GM21360 (cell line): ENCODE results near the gene ZDHHC11B.
"Not testable (repeated sequence)": the region's sequence is repeated elsewhere in the genome, so short reads cannot be mapped to it uniquely, and the experiment has no call there.

Source experiments
- ATAC-seq: cut with Tn5 transposase; IDR thresholded peaks from one replicate; pipeline ENCODE4 v1.9.1; 2021; ENCODE audit warnings: mild to moderate bottlenecking, moderate library complexity; ENCODE audit not compliant: unreplicated experiment

ZDHHC11B gene

DNA sequence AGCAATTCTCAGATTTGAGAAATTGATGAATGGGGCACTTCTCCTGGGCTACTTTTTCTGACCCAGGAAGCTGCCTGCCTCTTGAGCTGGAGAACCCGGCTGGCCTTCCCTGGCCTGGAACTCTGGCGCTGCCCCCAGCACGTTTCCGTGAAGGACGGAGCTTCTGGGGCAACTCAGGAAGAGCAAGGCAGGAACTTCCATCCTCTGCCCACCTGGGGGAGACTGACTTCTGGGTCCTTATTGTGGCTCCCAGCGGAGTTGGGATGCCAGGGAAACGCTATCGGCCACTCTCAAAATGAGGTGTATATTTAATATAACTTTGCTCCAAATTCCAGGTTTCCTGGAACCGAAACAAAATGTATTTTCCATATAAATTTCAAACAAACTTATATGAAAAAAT lies 57.4 kb downstream of the ZDHHC11B start:
- ATAC-seq = not testable (repeated sequence)

DNA sequence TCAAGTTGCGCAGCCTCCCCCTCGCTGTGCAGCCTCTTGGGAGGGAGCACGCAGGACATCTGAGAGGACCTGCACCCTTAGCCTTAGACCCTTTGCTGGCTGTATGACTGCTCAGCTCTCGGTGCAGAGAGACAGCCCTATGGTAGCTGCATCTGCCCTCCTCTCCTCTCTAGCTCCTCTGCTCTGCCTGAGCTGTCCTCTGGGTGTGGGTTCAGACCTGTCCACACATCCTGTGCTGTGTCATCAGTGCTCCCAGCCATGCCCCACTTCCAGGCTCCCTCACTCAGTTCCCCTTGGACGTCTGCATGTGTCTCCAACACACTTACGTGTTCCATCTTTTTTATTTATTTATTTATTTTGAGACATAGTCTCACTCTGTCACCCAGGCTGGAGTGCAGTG lies 60.7 kb downstream of the ZDHHC11B start:
- not testable (repeated sequence) for ATAC-seq

DNA sequence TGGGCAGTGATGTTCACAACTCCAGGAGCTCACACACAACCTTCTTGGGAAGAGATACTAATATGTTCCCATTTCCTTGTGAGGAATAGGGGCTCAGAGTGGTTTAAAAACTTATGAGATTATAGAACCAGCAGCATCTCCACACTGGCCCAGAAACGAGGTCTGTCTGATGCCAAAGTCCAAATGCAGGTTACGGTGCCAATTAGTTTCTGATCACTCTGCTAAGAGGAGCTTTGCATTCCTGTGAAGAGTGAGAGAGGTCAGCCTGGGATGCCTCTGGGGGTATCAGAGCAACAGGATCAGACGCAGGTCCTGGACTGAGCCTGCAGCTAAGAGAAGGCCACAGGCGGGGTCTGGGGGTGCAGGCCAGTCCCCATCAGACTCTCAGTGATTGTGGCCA lies 61.2 kb downstream of the ZDHHC11B start:
- not testable (repeated sequence) for ATAC-seq

DNA sequence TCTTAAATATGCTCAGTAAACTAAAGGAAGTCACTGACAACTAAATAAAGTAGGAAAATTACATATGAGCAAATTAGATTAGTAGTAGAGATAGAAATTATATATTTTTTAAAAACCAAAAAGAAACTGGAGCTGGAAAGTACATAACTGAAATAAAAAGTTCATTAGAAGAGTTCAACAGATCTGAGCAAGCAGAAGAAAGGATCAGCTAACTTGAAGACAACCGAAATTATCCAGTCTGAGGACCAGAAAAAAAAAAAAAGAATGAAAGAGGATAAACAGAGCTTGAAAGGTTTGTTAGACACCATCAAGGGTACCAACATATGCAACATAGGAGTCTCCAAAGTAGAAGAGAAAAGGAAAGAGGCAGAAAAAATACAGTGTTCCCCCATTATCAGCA lies 65.2 kb downstream of the ZDHHC11B start:
- ATAC-seq = not testable (repeated sequence)

DNA sequence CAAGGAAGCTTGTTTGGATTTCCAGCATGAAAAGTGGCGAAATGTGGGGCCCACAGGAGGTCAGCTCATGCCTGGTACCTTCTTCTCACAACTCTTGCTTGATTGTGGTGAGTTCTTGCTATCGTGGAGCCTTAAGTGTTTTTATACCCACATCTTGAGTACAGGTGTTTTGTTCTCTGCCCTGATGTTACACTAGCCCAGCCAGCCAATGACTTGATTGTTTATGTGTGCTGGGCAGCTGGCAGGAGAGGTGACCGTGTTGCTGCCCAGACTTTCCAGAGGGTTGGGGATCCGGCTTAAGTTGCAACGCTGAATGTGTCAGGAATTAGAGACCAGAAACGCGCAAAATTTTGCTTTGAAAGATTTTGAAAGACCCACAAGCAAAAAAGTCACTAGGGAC lies 67.4 kb downstream of the ZDHHC11B start:
- ATAC-seq = no peak

DNA sequence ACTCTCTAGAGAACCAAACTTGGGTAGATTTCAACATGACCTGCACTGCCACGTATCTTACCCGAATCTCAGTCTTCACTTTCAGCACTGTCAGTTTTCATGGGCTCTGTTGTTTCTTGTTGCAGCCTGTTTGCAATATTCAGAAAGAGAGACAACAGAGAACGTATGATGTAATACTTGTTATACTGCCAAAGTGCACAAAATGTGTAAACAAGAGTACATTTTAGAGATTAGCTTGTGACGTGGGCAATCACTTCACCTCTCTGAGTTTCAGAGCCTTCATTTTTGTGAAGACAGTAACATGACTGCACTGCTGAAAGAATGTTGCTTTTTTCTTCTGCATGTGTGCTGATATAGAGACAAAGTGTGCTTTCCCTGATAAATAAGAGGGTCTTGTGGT lies 67.8 kb downstream of the ZDHHC11B start:
- not testable (repeated sequence) for ATAC-seq

DNA sequence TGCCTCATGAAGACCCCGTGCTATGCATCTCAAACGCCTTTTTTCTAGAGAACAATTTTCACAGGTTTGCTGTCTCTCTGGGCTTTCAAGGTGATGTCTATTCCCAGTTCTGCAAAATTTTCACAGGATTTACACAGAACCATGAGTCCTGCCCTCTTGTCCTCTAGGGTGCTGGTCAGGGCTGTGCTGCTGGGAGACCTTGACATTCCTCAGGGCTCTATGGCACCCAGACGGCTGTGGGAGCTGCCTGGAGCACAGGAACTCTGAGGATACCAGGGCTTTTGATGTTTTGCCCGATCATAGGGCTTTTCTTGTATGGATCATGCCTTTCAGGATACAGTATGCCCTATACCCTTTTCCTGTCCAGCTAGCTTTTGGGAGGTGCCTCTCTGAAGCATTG lies 68.9 kb downstream of the ZDHHC11B start:
- ATAC-seq = not testable (repeated sequence)

DNA sequence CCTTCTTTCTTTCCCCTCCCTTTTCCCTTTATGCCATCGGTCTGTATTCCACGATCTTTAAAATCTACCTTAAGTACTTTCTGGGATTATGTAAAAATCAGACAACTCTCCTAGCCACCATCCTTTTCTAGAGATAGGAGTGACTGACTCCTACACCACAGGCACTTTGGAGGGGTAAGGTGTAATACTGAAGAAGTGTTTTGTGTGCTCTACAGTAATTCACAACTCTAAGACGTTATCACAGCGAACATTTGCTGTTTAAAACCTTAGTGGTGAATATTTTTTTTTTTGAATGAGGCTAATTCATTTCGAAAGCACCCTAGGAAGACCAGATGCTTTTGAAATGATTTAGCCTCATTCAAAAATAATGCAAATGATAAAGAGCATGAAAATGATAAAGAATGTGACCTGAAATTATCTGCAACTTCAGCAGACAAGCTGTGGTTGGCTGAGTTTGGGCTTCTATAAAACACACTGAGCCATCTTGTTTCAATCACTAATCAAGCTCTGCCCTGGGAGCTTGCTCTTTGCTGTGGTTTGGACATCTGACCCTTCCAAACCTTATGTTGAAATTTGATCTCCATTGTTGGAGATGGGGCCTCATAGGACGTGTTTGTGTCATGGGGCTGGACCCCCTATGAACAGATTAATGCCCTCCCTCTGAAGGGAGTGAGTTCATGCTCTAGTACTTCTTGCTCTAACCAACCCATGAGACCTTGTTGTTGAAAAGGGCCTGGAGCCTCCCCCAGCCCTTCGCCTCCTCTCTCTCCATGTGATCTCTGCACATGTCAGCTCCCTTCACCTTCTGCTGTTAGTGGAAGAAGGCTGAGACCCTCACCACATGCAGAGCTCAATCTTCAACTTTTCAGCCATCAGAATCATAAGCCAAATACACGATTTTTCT lies 70.1 kb downstream of the ZDHHC11B start:
- ATAC-seq = not testable (repeated sequence)

DNA sequence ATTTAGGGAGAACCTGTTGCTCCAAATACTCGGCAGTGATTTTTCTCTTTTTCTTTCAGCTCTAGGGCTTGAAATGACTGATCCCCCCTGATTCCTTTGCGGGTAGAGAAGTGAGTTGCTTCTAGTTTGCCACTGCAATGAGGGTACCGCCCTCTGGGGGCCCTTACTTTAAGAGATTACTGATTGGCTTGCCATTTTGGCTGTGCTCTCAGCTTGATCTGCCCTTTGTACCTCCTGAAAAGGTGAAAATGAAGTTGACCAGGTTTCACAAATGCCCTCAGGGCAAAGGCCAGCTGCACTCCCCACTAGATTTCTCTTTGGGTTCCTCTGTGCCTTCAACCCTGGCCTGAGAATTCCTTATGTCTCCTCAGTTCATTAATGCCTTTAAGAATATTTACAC lies 70.8 kb downstream of the ZDHHC11B start:
- not testable (repeated sequence) for ATAC-seq

DNA sequence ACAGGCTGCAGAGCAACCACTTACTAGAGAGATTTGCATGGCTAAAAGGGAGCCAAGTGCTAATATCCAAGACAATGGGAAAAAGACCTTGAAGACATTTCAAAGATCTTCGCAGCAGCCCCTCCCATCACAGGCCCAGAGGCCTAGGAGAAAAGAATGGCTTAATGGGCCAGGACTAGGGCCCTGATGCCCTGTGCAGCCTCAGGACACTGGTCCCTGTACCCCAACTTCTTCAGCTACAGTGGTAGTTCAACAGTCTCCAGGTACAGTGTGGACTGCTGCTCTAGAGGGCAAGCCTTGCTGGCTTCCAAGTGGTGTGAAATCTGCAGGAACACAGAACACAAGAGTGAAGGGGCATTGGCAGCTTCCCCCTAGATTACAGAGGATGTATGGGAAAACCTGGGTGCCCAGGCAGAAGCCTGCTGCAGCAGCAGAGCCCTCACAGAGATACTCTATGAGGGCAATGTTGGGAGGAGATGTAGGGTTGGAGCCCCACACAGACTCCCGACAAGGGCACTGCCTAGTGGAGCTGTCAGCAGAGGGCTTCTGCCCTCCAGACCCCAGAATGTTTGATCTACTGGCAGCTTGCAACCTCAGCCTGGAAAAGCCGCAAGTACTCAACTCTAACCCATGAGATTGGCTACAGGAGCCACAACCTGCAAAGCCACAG lies 75.5 kb downstream of the ZDHHC11B start:
- not testable (repeated sequence) for ATAC-seq

DNA sequence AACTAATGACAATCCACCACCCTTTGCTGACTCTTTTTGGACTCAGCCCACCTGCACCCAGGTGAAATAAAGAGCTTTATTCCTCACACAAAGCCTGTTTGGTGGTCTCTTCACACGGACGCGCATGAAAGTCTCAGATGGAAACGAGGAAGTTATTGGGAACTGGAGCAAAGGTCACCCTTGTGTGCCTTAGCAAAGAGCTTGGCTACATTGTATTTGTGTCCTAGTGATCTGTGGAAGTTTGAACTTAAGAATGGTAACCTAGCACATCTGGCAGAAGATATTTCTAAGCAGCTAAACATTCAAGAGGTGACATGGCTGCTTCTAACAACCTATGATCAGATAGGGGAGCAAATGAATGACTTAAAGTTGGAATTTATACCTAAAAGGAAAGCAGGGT lies 76.2 kb downstream of the ZDHHC11B start:
- not testable (repeated sequence) for ATAC-seq

DNA sequence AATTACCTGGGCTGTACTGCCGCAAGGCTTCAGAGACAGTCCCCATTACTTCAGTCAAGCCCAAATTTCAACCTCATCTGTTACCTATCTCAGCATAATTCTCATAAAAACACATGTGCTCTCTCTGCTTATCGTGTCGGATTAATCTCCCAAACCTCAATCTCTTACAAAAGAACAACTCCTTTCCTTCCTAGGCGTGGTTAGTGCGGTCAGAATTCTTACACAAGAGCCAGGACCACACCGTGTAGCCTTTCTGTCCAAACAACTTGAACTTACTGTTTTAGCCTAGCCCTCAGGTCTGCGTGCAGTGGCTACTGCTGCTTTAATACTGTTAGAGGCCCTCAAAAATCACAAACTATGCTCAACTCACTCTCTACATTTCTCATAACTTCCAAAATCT lies 78.4 kb downstream of the ZDHHC11B start:
- ATAC-seq = not testable (repeated sequence)

DNA sequence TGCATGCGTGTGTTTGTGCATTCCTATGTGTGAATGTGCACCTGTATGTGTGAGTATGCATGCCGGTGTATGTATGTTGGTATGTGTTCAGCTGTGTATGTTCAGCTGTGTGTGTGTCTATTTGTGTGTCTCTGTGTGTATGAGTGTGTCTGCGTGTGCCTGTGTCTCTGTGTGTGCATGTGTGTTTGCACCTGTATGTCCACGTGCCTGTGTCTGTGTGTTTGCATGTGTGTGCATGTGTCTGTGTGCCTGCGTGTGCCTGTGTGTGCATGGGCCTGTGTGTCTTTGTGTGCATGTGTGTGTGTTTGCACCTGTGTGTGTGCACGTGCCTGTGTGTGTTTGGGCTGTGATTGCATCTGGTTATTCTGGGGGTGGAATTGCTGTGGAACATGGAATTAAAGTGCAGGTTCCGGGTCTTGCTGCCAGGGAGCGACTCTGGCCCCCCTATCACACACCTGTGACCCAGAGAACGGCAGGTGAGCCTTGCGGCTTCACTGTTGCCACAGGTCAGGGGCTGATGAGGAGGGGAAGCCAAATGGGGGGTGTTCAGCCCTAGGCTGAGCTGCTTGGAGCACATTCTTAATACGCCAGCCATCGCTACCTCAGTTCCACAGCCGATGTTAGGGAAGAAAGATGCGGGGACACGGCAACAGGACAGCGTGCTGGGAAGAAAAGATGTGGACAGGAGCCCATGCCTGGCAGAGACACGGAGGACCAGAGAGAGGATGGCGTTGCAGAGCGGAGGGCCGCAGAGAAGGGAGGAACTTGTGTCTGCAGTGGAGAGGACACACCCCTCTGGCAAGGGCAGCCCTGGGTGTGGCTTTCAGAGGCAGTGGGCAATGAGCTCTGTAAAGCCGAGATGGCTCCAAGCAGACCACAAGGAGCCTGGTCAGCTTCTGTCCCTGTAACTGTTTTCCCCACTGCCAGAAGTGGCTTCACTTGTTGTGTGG lies 87.5 kb downstream of the ZDHHC11B start:
- ATAC-seq = not testable (repeated sequence)

DNA sequence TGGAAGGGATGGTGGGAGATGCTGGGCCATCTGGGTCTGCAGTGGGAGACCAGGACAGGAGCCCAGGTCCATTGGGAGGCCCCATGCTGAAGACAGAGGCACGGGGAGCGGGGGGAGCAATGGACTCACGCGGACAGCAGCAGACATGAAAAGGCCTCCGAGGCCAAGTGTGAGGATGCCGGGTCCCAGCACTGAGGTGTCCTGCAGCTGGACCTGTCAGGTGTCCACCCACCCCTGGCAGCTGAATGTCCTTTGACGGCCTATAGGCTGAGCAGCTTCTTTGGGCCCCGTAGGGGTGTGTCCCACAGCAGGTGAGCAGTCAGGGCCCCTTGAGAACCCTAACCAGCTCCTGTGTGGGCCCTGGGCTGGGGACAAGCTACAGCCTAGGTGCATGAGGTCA lies 88.3 kb downstream of the ZDHHC11B start:
- ATAC-seq = not testable (repeated sequence)

DNA sequence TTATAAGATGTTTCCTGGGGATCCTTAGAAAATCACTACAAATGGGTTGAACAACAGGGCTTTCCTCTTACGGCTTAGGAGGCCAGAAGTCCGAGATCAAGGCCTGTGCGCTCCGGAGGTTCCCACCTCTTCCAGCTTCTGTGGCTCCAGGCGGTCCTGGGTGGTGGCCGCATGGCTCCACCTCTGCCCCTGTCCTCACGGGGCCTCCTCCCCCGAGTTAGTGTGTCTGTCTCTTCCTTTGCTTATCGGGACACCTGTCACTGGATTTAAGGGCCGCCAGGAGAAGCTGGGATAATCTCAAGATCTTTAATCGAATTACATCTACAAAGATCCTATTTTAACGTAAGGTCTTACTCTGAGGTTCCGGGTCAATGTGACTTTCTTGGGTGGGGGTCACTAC lies 89.1 kb downstream of the ZDHHC11B start:
- not testable (repeated sequence) for ATAC-seq

DNA sequence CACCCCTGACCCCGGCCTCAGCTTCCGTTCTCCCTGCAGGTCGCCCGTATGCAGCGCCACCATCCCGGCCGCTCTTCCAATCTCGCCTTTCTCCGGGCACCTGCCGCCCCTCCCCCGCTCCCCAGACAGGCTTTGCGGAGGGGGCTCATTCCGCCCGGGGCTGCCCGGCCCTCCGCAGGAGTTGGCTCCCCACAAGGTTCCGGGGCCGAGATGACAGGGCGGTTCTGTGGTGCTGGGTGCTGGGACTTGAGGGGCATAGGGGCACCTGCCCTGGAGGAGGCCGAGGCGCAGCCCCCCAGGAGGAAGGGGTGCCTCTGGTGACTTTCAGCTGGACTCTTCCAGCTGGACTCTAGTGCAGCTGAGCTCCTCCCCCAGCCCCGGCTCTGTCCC lies 90.5 kb downstream of the ZDHHC11B start:
- ATAC-seq = not testable (repeated sequence)

DNA sequence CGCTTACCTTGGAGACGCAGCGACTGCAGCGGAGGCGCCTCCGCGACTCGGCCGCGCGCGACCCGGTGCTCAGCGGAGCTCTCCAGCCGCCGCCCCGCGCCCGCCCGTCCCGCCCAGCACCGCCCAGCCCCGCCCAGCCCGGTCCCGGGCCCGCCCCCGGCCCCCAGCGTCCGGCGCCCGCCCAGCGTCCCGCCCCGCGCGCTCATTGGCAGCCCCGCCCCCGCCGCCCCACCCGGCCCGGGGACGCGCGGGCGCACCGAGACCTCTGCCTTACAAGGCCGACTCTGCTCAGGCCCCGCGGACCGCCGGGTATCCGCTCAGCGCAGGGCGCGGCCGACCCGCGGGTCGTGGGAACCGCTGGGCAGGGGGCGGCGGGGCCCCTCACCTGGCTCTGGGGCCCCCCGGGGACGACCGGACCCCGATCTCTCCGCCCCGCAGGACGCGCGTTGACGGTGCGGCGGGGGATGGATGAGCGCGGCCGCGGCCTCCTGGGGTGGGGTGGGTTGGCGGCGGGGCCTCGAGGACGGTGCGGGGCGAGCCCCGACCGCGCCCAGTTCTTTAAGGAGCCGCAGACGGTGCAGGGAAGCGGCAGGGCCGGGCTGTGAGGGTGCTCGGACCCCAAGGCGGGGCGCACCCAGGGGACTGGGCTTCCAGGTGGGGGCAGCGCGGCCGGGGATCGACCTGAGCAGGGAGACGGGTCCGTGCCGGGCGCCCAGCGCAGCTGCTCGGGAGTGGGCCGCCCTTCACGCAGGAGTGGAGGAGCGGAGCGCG lies 91.1 kb downstream of the ZDHHC11B start, which contains the start of gene TPPP:
TPPP (minus strand) TSS at position 82 of the 771 bp plus-strand sequence. CDS start 15,292 bp downstream, outside the sequence.
- ATAC-seq = peak; percentile 69

DNA sequence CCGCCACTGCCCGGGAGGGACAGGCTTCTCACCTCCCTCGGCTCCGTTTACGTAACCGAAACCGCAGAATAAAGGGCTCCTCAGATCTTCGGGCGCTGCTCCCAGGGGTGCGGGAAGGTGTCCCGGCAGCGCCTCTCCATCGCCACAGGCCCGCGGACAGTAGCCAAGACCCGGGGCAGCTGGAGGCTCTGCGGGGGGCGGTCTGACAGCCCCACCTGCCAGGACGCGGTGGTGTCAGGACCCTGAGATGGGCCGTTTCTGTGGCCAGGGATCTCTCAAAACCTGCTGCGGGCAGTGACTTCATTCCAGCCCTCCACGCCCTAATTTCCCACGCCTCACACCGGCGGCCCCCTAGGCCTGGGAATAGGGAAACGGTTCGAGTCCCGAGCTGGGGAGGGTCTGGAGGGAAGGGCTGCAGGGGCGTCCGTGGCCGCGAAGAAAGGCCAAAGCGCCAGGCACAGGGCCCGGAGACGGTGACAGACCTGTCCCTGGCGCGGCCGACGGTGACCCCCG lies 91.9 kb downstream of the ZDHHC11B start:
- ATAC-seq = not testable (repeated sequence)

DNA sequence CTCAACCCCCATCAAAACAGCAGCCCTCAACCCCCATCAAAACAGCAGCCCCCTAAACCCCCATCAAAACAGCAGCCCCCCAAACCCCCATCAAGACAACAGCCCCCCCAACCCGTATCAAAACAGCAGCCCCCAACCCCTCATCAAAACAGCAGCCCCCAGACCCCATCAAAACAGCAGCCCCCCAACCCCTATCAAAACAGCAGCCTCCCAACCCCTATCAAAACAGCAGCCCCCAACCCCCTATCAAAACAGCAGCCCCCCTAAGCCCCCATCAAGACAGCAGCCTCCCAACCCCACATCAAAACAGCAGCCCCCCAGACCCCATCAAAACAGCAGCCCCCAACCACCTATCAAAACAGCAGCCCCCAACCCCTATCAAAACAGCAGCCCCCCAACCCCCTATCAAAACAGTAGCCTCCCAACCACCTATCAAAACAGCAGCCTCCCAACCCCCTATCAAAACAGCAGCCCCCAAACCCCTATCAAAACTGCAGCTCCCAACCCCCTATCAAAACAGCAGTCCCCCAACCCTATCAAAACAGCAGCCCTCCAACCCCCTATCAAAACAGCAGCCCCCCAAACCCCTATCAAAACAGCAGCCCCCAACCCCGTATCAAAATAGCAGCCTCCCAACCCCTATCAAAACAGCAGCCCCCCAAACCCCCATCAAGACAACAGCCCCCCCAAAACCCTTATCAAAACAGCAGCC lies 92.6 kb downstream of the ZDHHC11B start:
- no peak for ATAC-seq
